Keratinocyte (primary cell): ENCODE results near the gene IGFBP7.

ENCODE experiments used
- EZH2 ChIP-seq: IDR thresholded peaks from one replicate; pipeline ENCODE4 v1.6.1; 2012; ENCODE audit warnings: inconsistent platforms, mild to moderate bottlenecking, low read length, moderate library complexity
- TF ChIP-seq, protein P1 (sequence below), 3 experiments: IDR thresholded peaks in 1 of 3; conservative IDR thresholded peaks in 1 of 3; optimal IDR thresholded peaks in 1 of 3; 2 replicates in 2 of 3; 3 replicates in 1 of 3; pipeline versions ENCODE3 to v1.5.1; 2011; ENCODE audit warnings: low read length in 3 of 3, mild to moderate bottlenecking in 3 of 3, moderate library complexity in 2 of 3, control low read depth in 1 of 3, inconsistent platforms in 1 of 3; ENCODE audit not compliant: insufficient read depth in 2 of 3; ENCODE audit errors: extremely low read depth in 1 of 3

DNA sequence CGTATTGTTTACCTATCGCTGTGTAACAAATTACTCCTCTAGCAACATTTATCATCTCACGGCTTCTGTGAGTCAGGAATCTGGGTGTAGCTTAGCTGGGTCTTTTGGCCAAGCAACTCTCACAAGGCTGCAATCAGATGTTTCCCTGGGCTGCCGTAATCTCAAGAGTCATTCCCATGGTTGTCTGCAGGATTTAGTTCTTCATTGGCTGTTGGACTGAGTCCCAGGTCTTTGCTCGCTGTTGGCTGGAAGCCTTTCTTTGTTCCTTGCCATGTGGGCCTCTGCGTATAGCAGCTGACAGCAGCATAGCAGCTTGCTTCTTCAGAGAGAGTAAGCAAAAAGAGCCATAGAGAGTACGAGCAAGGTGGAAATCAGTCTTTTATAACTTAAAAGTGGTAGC is 114.7 kb downstream of the IGFBP7 start:
- TF ChIP-seq, protein P1, sequence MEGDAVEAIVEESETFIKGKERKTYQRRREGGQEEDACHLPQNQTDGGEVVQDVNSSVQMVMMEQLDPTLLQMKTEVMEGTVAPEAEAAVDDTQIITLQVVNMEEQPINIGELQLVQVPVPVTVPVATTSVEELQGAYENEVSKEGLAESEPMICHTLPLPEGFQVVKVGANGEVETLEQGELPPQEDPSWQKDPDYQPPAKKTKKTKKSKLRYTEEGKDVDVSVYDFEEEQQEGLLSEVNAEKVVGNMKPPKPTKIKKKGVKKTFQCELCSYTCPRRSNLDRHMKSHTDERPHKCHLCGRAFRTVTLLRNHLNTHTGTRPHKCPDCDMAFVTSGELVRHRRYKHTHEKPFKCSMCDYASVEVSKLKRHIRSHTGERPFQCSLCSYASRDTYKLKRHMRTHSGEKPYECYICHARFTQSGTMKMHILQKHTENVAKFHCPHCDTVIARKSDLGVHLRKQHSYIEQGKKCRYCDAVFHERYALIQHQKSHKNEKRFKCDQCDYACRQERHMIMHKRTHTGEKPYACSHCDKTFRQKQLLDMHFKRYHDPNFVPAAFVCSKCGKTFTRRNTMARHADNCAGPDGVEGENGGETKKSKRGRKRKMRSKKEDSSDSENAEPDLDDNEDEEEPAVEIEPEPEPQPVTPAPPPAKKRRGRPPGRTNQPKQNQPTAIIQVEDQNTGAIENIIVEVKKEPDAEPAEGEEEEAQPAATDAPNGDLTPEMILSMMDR (optimal IDR thresholded peaks at IDR 0.05 in 1 of 3, IDR thresholded peaks at IDR 0.05 in 1 of 3, conservative IDR thresholded peaks at IDR 0.05 in 1 of 3; ENCODE audit: extremely low read depth in 1 of 3, insufficient read depth in 2 of 3, low read length in 3 of 3) = no peak
- TF ChIP-seq EZH2 = no peak
